Fibroblast of skin of scalp (primary cell): ENCODE measurements around the gene PTPN21. TPM values are rescaled to one million over a fixed set of nuclear protein-coding genes. Genes with fewer than 3 reads are reported as not detected.
A peak's percentile ranks its signal among the peaks of the same experiment; 100 is the strongest.

ENCODE experiments used
- DNase-seq: peaks from one replicate; pipeline ENCODE4 v3.0.0-alpha.2; 2013
- polyA plus RNA-seq, 2 experiments: library from polyadenylated mRNA; unstranded; fragments of 120-200 nt; gene quantifications; one replicate each; pipeline ENCODE4 v1.2.1, GENCODE V29; 2013; ENCODE audit not compliant: insufficient read length in 2 of 2

The PTPN21 gene
- polyA plus RNA-seq (2013, experiment 1 of 2; ENCODE audit: insufficient read length) = 23.4 TPM
- 23.2 TPM for polyA plus RNA-seq (2013, experiment 2 of 2; ENCODE audit: insufficient read length)

DNA sequence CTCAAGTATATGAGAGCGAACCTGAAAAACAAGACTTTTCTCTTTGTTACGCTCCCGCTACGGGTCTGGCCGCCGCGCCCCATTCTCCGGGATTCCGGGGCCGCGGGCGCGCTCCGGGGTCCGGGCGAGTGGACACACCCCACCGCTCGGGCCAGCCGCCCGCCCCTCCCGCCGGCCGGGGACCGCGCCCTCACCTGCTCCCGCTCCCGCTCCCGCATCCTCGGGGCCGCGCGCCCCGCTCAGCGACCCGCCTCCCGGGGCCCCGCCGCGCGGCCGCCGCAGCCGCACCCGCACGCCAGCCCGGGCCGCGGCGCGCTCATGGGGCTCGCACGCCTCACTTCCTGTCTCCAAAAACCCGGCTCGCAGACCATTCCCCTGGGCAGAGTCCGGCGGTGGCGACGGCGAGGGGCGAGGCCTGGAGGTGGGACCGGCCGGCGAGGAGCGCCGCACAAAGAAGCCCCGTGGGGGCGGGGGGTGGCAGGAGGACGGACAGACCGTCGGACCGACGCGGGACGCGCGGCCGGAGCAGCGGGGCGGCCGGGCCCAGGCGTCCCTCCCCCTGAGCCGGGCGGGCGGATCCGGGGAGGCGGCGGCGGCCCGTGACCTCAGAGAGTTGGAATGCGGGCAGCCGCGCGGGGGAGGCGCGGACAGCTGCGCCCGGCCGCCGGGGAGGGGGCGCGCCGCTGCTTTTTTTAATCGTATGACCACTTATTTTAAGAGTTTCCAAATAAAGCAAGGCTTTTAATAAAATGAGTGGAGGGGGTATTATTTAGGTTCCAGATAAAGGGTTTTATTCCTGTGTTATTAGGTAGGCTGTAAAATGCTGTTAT is at the start of gene PTPN21:
Gene PTPN21 (minus strand): TSS at position 551 of the 830 bp plus-strand sequence. CDS start 4,590 bp downstream, outside the sequence.
- peak; percentile 77 for DNase-seq

DNA sequence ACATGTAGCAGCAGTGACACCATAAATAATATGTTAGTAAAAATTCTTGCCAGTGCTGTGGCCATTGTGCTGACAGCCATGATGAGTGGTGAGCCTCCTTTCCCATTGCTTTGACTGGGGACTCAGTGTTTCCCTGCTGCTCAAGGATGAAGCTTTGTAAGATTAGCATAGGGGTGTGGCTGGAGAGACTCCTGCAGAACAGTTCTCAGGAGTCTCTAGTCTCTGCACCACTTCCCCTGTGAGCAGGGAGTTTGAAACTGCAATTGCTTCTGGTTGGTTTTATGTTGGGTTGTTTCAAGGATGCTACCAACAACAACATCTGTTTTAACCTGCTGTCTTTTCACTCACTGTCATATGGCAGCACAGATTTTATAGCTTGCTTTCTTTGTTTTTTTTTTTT is 49.4 kb upstream of the PTPN21 start:
- DNase-seq = no peak

DNA sequence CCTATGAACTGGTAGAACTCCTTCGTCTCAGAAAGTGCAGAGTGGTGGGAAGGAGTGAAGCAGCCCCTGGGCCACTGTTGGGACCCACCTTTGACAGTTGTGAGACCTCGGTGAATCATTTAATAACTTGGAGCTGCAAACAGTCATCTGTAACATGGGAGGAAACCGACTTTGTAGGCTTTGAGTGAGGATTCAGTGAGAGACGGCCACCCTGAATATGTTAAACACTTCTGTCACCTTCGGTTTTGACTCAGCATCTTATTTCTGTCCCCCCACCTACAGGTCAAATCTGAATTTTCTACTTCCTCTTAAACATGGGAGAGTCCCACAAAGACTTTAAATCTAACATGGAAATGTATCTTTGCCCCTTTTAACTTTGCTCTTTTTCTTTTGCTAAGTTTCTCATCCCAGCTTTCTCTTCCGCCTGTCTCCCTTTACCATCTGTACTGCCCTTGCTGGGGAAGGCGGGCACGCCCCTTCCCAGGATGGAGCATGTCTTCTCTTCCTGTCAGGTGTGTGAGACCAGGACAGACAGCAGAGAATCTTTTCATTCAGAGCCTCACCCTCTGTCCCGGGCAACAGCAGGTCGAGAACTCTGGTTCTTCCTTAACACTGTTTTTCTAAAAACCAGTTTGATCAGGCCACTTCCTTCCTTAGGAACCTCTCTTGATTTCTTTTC is 45.1 kb upstream of the PTPN21 start:
- no peak for DNase-seq

DNA sequence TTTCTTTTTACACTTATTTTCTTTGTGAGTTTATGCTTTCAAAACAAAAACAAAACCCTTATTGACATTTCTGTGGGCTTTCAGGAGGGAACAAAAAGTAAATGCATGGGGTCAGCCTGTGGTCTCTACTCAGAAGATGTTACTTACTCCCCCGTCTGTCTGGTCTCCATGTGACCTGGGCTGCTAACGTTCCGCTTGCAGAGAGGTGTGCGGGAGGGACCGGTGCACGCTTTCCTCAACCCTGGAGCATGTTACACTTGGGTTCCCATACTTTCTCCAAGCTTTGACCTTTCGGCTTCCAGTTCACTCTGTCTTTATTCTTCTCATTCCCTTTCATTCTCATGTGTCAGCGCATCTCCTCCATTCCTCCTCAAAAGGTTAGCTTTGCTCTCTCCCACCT is 44.5 kb upstream of the PTPN21 start:
- DNase-seq = no peak

DNA sequence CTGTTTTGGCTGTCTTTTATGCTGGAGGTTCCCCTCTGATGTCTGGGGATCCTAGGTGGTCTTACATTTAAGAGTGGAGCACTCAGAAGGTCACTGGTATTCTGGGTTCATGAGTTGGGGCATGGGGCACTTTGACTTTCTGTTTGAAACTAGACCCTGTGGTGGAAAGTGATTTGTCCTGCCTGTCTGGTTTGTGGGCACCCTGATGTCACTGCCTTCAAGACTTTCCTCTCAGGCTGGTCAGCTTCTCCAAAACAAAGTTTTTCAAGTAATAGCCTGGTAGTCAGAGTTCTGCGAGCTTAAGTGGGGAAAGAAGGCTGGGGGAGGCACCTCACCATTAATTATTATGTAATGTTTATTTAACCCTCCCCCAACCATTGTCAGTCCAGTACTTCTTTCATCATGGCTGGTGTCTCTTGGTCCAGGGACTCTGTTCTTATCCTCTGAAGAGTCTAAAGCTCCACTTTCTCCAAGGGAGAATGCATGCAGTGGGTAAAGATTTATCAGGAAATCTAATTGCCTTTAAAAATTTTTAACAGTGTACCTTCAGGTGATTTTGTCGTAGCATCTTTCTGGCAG is 43.4 kb upstream of the PTPN21 start:
- no peak for DNase-seq

DNA sequence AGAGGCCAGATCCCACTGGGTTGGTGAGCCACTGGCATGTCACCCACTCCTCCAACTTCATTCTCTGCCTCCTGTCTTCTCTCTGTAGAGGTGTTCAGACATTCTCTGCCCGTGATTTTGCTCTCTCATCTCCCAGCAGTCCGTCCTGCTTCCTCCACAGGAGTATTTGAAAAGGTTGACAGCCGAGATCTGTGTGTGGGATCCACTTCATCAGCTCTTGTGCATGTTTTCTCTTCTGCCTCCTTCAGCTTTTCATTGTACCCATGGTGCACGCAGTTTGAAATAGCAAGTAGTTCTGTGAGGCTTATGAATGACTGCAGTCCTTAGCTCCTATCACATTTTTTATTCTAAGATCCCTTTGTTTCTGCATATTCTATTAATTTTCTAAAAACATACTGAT is 42.8 kb upstream of the PTPN21 start:
- no peak for DNase-seq

DNA sequence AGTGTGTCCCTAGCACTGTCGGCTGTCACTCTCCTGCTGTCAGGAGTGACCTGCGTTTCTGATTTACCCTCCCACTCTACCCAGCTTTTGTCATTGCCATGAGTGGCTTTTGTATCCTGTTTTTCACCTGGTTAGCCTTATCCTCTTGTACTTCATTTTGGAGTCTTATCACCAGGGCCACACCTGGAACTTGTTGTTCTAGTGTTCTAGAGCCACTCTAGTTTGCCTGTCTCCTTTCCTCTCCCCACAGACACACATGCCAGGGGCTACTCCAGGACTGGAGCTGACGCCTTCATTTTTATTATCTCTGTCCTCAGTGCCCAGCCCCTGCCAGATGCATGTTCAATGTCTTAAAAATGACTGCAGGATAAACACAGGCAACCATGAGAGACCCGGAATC is 42.2 kb upstream of the PTPN21 start:
- no peak for DNase-seq

DNA sequence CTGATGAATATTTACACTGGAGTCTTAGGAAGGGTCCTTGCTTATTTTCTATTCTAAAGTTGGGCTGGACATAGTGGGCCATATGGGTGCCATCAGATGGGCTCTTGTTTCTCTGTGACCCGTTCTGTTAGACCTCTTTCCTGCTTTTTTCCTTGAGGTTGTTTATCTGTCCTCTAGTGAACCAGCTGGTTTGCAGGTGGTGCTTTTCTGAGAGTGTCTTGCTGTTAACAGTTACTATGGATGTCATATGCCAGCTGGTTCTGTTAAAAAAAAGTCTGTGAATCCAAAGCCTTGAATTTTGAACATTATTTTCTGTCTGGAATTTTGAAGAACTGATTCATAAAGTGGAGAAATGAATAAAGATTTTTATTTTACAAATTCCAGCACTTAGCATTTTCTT is 37.2 kb upstream of the PTPN21 start:
- DNase-seq = no peak

DNA sequence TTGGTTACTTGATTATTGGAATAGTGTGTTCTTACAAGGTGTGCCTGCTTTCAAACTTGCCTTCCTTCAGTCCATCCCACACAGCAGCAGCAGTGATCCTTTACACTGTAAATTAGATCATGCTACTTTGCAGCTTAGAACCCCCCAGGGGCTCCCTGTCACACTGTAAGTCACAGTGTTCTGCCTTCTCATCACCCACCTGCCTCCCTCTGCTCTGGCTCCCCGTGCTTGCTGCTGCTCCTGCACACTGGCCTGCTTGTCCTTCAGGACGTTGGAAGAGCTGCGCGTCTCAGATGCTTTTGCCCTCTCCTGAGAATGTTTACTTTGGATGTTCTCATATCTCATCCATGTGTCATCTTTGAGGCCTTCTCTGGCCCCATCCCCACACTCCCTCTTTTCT is 35.4 kb upstream of the PTPN21 start:
- DNase-seq = peak; percentile 5

DNA sequence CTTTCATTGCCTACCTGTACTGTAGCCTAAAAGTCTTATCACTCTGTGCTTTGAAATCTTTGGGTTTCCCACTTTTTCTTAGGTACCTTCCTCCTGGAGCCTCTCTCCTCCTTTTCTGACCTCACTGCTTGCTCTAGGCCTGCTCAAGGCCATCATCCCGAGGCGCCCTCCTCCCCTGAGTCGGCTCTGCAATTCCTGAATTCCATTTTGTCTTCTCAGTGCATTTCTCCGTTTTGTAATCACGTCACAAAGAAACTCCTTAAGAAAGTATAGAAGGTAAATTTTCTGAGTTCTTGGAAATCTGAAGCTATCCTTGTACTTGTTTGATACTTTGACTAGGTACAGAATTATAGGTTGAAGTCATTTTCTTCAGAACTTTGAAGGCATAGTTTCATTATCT is 33.3 kb upstream of the PTPN21 start:
- DNase-seq = no peak

DNA sequence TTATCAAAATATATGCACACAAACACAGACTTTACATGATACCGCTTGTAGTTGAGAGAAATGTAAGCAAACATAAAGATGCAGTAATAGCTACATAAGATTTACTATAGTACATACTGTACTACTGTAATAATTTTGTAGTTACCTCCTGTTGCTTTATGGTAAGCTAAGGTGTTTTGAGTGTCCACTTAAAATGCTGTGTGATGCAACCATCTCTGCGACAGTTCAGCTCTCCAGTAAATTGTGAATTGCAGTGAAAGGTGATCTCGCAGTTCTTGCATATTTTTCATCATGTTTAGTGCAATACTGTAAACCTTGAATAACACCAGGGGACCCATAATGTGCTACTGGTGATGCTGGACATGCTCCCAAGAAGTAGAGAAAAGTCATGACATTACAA is 29.6 kb upstream of the PTPN21 start:
- DNase-seq = no peak

DNA sequence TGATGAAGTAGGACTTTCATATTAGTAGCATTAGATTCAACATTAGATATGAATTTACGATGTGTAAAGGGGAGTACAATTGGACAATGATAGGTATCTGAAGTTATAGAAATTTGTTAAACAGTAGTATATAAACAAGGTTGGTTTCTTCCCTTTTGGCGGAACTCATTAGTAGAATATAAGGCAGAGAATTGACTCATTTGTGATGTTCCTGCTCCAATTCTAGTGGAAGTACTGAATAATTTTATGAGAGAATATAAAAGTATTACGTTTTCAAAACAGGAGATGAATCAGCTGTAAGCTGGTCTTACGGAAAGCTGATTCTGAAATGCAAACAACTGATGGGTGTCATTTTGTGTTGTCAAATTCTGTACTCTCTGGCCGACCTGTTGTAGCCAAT is 21.4 kb upstream of the PTPN21 start:
- DNase-seq = no peak

DNA sequence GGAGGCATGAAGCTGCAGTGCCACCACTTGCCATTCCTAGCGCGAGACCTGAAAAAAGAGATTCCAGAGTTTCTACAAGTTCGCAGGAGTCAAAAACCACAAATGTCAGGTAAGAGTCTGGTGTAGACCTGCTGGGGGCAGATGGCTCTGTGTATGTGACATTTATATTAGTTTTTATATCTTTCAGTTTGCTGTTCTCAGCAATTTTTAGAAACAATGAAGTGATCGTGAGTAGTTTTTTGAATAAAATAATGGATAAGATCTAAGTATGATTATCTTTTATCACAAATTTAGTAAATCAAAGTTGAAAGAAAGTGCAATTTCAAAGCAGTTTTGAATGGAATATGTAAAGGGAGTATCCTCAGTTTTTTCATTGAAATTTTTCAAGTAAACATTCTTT is 17.3 kb upstream of the PTPN21 start:
- DNase-seq = no peak

DNA sequence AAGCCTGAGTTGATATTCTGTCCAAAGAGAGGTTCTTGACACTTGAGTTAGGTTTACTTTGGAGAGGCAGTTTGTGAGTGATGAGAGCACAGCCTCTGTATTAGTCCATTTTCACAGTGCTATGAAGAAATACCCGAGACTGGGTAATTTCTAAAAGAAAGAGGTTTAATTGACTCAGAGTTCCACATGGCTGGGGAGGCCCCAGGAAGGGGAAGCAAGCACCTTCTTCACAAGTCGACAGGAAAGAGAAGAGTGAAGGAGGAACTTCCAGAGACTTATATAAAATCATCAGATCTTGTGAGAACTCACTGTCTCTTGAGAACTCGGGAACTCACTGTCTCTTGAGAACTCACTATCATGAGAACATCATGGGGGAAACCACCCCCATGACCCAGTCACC is 13.4 kb upstream of the PTPN21 start:
- no peak for DNase-seq

DNA sequence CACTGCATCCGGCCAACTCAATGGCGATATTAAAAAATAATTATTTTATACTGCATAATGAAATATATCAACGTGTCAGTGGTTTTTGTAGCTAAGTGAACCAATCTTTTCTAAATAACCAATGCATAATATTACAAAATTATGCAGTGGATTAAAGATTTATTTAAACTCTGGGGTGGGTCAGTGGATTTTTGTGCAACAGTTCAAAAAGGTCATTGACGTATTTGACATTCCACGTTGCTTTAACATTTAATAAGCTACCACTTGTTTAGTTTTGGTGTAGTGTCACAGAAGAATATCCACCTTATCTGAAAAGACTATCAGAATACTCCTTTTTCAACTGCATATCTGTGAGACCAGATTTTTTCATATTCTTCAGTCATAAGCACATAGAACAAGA is 10.6 kb upstream of the PTPN21 start:
- DNase-seq = no peak

DNA sequence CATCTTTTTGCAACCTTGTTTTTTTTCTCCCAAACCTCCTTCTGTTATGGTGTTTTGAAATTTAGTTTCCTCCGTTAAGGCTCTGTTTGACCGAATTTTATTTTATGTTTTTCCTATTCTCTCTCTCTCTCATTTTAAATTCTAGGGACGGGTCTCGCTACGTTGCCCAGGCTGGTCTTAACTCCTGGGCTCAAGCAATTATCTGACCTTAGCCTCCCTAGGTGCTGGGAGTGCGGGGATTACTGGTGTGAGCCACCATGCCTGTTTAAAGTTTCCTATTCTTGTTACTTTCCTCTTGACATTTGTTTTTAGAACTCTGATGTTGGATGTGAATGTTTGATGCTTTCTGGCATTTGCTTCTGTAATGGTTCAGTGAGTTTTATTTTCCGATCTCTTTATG is 9.0 kb upstream of the PTPN21 start:
- DNase-seq = no peak

DNA sequence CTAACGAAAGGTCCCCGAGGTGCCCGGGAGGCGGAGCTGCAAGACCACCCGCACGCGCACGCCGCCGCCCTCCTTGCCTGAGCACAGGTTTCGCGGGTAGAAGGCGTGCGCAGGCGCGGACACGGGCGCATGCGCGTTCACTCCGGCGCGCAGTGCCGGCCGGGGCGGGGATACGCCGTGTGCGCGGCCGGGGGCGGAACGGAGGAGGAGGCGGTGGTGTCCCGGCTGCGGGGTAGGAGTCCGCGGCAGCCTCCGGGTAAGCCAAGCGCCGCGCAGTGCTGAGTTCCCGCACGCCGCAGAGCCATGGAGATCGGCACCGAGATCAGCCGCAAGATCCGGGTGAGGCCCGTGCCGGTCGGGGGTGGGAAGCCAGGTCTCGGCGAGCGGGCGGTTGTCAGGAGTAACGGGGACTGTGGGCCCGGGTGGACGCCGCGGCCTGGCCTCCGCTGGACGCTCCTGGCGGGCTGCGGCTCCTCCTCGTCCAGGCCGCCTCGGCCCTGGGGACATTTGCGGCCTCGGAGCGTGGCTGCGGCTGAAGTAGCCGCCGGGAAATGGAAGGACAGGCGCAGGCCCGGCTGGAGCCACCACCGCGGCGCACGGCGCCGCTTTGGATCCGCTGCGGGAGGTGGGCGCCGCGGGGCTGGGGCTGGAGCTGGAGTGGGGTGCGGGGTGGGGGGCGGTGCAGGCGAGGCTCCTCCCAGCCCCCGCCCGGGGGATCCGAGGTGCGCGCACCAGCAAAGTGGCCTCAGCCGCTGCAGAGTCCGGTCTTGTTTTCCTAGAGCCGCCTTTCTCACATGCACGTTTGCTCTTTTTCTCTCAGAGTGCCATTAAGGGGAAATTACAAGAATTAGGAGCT is 8.3 kb upstream of the PTPN21 start, which contains the start of gene ZC3H14:
Gene ZC3H14 (plus strand): TSS at position 207 of the 856 bp plus-strand sequence. CDS start 97 bp downstream, at position 304.
- peak; percentile 89 for DNase-seq

DNA sequence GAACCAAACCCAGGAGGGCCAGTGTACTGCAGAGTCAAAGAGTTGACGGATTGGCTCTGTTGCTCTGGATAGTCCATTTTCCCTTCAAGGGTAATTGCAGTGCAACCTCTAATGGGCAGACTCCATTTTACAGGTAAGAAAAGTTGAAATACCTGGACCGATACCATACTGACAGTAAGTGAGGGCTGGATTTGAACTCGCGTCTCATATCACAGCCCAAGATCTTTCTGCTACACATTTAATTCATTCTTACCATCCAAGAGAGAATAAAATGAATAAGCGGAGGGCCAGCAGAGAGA is 7.7 kb upstream of the PTPN21 start:
- DNase-seq = no peak

DNA sequence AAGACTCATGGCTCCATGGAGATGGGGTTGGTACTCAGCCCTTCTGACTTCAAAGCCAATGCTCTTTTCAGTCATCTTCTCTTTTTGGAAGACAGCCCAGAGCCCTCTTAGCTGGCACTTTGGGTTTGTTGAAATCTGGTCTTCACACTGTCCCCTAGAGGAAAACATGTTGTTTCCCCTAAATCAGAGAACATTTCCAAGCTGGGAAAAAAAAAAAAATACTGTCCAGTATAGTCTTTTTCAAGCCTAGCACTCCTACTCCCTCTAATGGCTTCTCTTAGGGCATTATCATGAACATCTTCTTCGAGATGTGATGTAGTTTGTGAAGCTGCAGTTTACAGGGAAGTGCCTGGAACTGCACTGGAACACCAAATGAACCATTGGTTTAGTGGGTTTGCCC is 5.0 kb upstream of the PTPN21 start:
- DNase-seq = peak; percentile 81

DNA sequence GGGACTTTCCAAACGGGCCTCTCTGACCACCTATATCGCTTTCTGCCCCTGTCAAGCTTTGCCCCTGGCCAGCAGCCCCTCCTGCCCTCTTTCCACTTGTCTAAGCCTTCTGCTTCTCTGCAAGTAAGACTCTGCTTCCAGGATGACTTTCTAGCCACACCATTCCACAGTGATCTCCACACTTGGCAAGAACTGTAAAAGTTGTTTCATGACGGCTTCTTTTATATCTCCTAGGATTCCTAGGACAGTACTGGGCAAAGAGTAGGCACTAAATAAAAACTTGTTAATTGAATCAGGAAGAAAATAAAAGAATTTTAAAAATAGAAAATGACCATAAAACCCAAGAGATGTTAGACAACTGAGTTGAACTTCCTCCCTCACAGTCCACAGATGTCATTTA is 1.8 kb upstream of the PTPN21 start:
- no peak for DNase-seq

DNA sequence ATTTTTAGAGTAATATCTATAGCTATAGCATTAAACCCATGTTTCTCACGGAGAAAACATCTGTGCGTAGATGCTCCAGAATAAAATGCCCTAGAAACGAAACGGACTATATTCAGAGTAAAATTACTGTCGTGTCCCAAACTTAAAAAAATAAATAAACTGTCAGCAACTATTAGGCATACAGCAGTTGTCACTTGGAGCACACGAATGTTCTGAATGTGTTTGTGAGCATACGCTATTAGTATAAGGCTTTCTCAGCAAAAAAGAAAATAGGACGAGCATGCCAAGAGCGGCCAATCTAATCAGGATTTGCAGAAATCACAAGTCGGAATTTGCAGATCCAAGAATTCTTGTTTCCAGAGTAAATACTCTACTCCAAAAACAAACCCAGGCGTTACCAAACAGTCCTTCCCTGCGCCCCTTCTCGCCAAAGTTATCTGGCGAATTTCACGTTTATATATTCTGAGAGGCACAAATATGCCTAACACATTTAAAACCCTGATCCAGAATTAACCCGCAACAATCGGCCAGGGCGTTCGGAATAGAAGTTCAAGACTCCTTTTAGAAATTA is 836 bp downstream of the PTPN21 start:
- DNase-seq = no peak

DNA sequence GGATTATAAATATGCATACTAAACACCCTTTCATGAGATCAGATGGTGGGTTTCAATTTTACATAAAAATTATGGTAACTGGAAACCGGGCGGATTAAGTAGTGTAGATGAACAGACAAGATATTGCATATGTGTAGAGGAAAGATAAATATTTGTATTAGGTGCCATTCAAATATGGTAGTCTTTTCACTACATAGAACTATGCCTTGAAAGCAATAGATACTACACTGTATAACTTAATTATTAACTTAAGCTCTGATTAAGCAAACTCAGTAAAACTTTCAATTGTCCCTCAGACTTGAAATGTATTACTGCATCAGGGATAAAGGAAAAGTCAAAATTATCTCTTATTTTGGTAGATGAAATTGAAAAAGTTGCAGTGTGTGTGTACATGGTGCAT is 1.9 kb downstream of the PTPN21 start:
- no peak for DNase-seq
